Thymus (tissue), 11 donors: ENCODE results near the gene FANCI. TPM values are rescaled to one million over a fixed set of nuclear protein-coding genes. Genes with fewer than 3 reads are reported as not detected.

Experiments used
- DNase-seq, 9 donors: peaks; one replicate each; pipeline ENCODE4 v3.0.0-alpha.2; 2013; ENCODE audit warnings: low spot score in 9 of 9, low read depth in 6 of 9, missing footprints in 1 of 9
- H3K27ac ChIP-seq, 2 donors: one replicate each; pipeline ENCODE4 v1.5.1; 2013; ENCODE audit warnings: control low read depth in 1 of 2, low read depth in 1 of 2, low read length in 1 of 2, mild to moderate bottlenecking in 1 of 2, moderate library complexity in 1 of 2
- H3K27me3 ChIP-seq, 2 donors: one replicate each; pipeline ENCODE4 v1.5.1; 2013; ENCODE audit warnings: low read length in 1 of 2; ENCODE audit not compliant: control insufficient read depth in 2 of 2, insufficient read depth in 1 of 2
- H3K36me3 ChIP-seq, 2 donors: one replicate each; pipeline ENCODE4 v1.5.1; 2013; ENCODE audit warnings: low read length in 1 of 2, mild to moderate bottlenecking in 1 of 2, moderate library complexity in 1 of 2; ENCODE audit not compliant: control insufficient read depth in 2 of 2, insufficient read depth in 2 of 2
- H3K4me1 ChIP-seq, 2 donors: one replicate each; pipeline ENCODE4 v1.5.1; 2013; ENCODE audit warnings: low read length in 2 of 2; ENCODE audit not compliant: control insufficient read depth in 2 of 2, insufficient read depth in 2 of 2
- H3K4me3 ChIP-seq, 2 donors: one replicate each; pipeline ENCODE4 v1.5.1; 2013; ENCODE audit warnings: low read length in 2 of 2, control low read depth in 1 of 2, mild to moderate bottlenecking in 1 of 2
- H3K9me3 ChIP-seq, 2 donors: one replicate each; pipeline ENCODE4 v1.5.1; 2013; ENCODE audit warnings: low read length in 1 of 2, mild to moderate bottlenecking in 1 of 2; ENCODE audit not compliant: control insufficient read depth in 2 of 2, insufficient read depth in 1 of 2
- WGBS: extraction: QIAGEN DNeasy Blood & Tissue Kit; methylation state at CpG from one replicate; pipeline ENCODE4 v1.1.7; 2013; 5-methylcytosine and 5-hydroxymethylcytosine counted together
- polyA plus RNA-seq: library from polyadenylated mRNA; stranded (reverse); fragments of 200-250 nt; gene quantifications from one replicate; pipeline ENCODE4 v1.2.3, GENCODE V29; 2013
- total RNA-seq: library from RNA; stranded (reverse); fragments of 120-200 nt; gene quantifications from one replicate; pipeline ENCODE4 v1.2.4, GENCODE V29; 2013
- donor health status: healthy.

Gene FANCI
- total and polyA plus RNA-seq, 2 donors: 6.8 to 55.1 TPM

GRCh38 chr15:89322822-89323221, 79.0 kb downstream of the FANCI start:
- no peak for DNase-seq
- Histone ChIP-seq H3K27ac (no peak overlapping the region), H3K27me3 (no peaks in the 10 kb centered on the region), H3K4me3 (no peak overlapping the region), H3K9me3 (no peaks in the 10 kb centered on the region), H3K4me1 (no peaks in the 10 kb centered on the region), H3K36me3 (peaks cover 97 to 98% of the 10 kb centered on the region in 2 donors)
- WGBS: 95% methylated on average over 15 of the region's 15 CpGs

- Histone ChIP-seq H3K9me3 (no peaks in the 10 kb centered on the region), H3K36me3 (peaks cover 99 to 100% of the 10 kb centered on the region in 2 donors), H3K27me3 (no peaks in the 10 kb centered on the region), H3K4me1 (no peaks in the 10 kb centered on the region), H3K4me3 (no peak overlapping the region), H3K27ac (no peak overlapping the region)
- DNase-seq: no peak
- 96% methylated on average over 6 of the region's 6 CpGs for WGBS
These were observed 80.0 kb downstream of the FANCI start for GRCh38 chr15:89323825-89324224.

GRCh38 chr15:89325039-89325803, 81.4 kb downstream of the FANCI start:
- no peak for DNase-seq
- H3K9me3 ChIP-seq: no peaks in the 10 kb centered on the region
- H3K27me3 ChIP-seq: no peaks in the 10 kb centered on the region
- no peak overlapping the region for H3K27ac ChIP-seq
- H3K36me3 ChIP-seq: peaks cover 98 to 100% of the 10 kb centered on the region in 2 donors
- peaks cover 7 to 11% of the 10 kb centered on the region in 2 donors for H3K4me1 ChIP-seq
- WGBS: 99% methylated on average over 11 of the region's 11 CpGs
- H3K4me3 ChIP-seq: no peak overlapping the region

- WGBS: 96% methylated on average over 6 of the region's 6 CpGs
- no peak overlapping the region for H3K4me3 ChIP-seq
- H3K27ac ChIP-seq: no peak overlapping the region
- no peaks in the 10 kb centered on the region for H3K27me3 ChIP-seq
- peaks cover 17 to 22% of the 10 kb centered on the region in 2 donors for H3K4me1 ChIP-seq
- H3K9me3 ChIP-seq: no peaks in the 10 kb centered on the region
- DNase-seq: no peak
- H3K36me3 ChIP-seq: peaks cover 97 to 98% of the 10 kb centered on the region in 2 donors
These were observed 82.5 kb downstream of the FANCI start for GRCh38 chr15:89326316-89326715.

- H3K27ac ChIP-seq: no peak overlapping the region
- H3K27me3 ChIP-seq: no peaks in the 10 kb centered on the region
- no peaks in the 10 kb centered on the region for H3K9me3 ChIP-seq
- peaks cover 25 to 26% of the 10 kb centered on the region in 2 donors for H3K4me1 ChIP-seq
- H3K36me3 ChIP-seq: peaks cover 95 to 98% of the 10 kb centered on the region in 2 donors
- WGBS: 98% methylated on average over 6 of the region's 6 CpGs
- no peak overlapping the region for H3K4me3 ChIP-seq
- DNase-seq: no peak
These were observed 83.3 kb downstream of the FANCI start for GRCh38 chr15:89327113-89327512.

- Histone ChIP-seq H3K27ac (no peak overlapping the region), H3K4me1 (peaks cover 37 to 38% of the 10 kb centered on the region in 2 donors), H3K36me3 (peaks cover 92 to 96% of the 10 kb centered on the region in 2 donors), H3K4me3 (no peak overlapping the region), H3K9me3 (no peaks in the 10 kb centered on the region), H3K27me3 (no peaks in the 10 kb centered on the region)
- 97% methylated on average over 13 of the region's 13 CpGs for WGBS
- no peak for DNase-seq
These were observed 84.8 kb downstream of the FANCI start for GRCh38 chr15:89328398-89329254.

GRCh38 chr15:89329329-89330084, 85.7 kb downstream of the FANCI start:
- Histone ChIP-seq H3K4me1 (peaks cover 38 to 41% of the 10 kb centered on the region in 2 donors), H3K9me3 (no peaks in the 10 kb centered on the region), H3K4me3 (no peak overlapping the region), H3K27ac (peak overlapping the region in 1 of 2 donors; percentile 15), H3K27me3 (no peaks in the 10 kb centered on the region), H3K36me3 (peaks cover 84 to 88% of the 10 kb centered on the region in 2 donors)
- DNase-seq: peak in 1 of 9 donors; percentile 29
- 34% methylated on average over 8 of the region's 8 CpGs for WGBS

GRCh38 chr15:89330119-89330518, 86.3 kb downstream of the FANCI start:
- Histone ChIP-seq H3K36me3 (peaks cover 78 to 83% of the 10 kb centered on the region in 2 donors), H3K9me3 (no peaks in the 10 kb centered on the region), H3K4me1 (peaks cover 38 to 42% of the 10 kb centered on the region in 2 donors), H3K27ac (no peak overlapping the region), H3K27me3 (no peaks in the 10 kb centered on the region), H3K4me3 (no peak overlapping the region)
- DNase-seq: no peak
- 93% methylated on average over 6 of the region's 6 CpGs for WGBS
